ENCODE results near the gene AHI1. TPM values are rescaled to one million over a fixed set of nuclear protein-coding genes. Genes with fewer than 3 reads are reported as not detected.

AHI1 gene
- total and polyA plus RNA-seq, 3 donors from 2014 or later: 33.9 to 93.1 (median 56.4) TPM

DNA sequence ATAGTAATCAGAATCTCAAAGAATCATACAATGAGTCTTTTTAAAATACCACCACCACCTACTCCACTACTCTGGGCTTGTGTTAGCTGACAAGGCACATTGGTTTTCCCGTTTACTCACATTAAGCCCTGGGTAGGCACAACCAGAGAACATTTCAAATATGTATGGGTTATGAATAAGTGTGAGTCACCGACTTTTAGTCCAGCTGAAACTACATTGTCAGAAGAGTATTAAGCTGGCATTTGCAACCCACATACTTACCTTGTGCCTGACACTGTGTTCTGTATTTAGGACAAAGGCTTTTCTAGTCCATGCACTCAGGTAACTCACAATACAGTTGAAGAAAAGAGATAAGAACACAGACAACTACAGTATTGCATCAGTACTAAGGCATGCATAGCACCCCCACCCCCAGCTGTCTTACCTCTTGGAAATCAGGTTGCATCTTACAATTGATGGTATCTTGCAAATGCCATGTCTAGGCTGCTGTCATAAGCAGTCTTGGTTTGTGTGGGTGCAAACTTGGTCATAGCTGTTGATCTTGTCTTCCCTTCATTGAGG is 40.3 kb upstream of the AHI1 start:
- Histone ChIP-seq H3K4me1 (no peaks in the 10 kb centered on the region), H3K27ac (no peak overlapping the region), H3K9me3 (no peaks in the 10 kb centered on the region), H3K4me3 (no peak overlapping the region), H3K36me3 (ENCODE audit: low read depth, missing control alignments) (no peaks in the 10 kb centered on the region), H3K27me3 (no peaks in the 10 kb centered on the region)
- 79 to 89% methylated on average over 2 of the region's 2 CpGs for WGBS, 2 donors
- intact Hi-C loops (cut with DNase I; ENCODE audit: low total_unique reads): loop anchor here (10.0 kb wide), 1 partner anchor 687 kb away; no protein-coding TSS in a partner anchor
- DNase-seq: no peak
- TF ChIP-seq, protein P1, sequence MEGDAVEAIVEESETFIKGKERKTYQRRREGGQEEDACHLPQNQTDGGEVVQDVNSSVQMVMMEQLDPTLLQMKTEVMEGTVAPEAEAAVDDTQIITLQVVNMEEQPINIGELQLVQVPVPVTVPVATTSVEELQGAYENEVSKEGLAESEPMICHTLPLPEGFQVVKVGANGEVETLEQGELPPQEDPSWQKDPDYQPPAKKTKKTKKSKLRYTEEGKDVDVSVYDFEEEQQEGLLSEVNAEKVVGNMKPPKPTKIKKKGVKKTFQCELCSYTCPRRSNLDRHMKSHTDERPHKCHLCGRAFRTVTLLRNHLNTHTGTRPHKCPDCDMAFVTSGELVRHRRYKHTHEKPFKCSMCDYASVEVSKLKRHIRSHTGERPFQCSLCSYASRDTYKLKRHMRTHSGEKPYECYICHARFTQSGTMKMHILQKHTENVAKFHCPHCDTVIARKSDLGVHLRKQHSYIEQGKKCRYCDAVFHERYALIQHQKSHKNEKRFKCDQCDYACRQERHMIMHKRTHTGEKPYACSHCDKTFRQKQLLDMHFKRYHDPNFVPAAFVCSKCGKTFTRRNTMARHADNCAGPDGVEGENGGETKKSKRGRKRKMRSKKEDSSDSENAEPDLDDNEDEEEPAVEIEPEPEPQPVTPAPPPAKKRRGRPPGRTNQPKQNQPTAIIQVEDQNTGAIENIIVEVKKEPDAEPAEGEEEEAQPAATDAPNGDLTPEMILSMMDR (IDR thresholded peaks at IDR 0.05): no peak
- no peak for TF ChIP-seq POLR2A (IDR thresholded peaks at IDR 0.05)

DNA sequence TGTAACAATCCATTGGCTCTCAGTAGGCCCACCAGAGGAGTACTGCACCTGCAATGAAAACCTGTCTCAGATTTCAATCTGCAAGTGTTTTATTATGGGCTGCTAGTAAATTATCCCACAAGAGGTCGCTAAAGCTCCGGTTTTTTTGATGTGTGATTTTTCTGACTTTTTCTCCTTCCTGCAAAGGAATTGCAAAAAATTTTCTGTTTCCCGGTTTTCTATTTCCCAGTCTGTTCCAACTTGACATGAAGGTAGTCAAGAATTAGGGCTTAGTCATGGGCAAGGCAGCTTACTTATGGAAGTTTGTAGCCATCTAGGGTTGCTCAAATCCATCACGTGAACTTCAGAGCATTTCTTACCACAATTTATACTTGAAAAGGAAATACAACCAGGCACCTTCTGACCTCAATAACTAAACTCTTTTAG is 38.5 kb upstream of the AHI1 start:
- Histone ChIP-seq H3K27ac (no peak overlapping the region), H3K36me3 (ENCODE audit: low read depth, missing control alignments) (no peaks in the 10 kb centered on the region), H3K9me3 (no peaks in the 10 kb centered on the region), H3K4me1 (no peaks in the 10 kb centered on the region), H3K27me3 (no peaks in the 10 kb centered on the region), H3K4me3 (no peak overlapping the region)
- WGBS, 2 donors: 8 to 10% methylated on average over 4 of the region's 4 CpGs
- intact Hi-C loops (cut with DNase I; ENCODE audit: low total_unique reads): loop anchor here (10.0 kb wide), 1 partner anchor 689 kb away; no protein-coding TSS in a partner anchor
- no peak for TF ChIP-seq POLR2A (IDR thresholded peaks at IDR 0.05)
- TF ChIP-seq, protein P1 (IDR thresholded peaks at IDR 0.05): peak; percentile 38 to 71 (median 51)
- DNase-seq: no peak

DNA sequence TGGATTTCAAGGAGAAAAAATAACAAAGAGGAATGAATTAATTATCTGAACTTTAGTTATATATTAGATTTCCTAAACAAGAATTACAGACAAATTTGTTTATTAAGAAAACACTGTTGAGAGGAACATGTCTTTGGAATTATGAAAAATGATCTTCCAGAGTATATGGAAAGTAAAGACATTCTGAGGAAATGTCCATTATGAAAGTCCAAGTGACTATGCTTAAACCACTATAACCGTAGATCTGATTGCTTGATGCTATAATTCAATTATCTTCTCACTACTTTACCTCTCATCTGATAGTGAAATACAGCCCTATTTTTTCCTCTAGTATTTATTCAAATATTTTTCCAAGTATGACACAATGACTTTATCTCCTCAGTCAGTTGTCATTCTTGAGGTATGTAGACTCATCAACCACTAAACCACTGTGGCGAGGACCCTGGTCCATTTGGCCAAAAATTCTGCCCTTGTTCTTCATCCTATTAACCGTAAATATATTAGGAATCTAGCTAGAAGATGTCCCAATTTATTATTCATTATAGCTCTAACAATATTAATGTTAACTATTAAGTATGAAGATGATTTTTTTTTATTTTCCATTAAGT is 37.3 kb upstream of the AHI1 start:
- TF ChIP-seq POLR2A (IDR thresholded peaks at IDR 0.05): no peak
- TF ChIP-seq, protein P1 (IDR thresholded peaks at IDR 0.05): no peak
- no peaks in the 10 kb centered on the region for H3K9me3 ChIP-seq
- H3K27me3 ChIP-seq: no peaks in the 10 kb centered on the region
- 88 to 90% methylated on average over 3 of the region's 3 CpGs for WGBS, 2 donors
- no peaks in the 10 kb centered on the region for H3K36me3 ChIP-seq (ENCODE audit: low read depth, missing control alignments)
- no peak for DNase-seq
- H3K4me1 ChIP-seq: no peaks in the 10 kb centered on the region
- H3K4me3 ChIP-seq: no peak overlapping the region
- intact Hi-C loops (cut with DNase I; ENCODE audit: low total_unique reads): loop anchor here (10.0 kb wide), 1 partner anchor 690 kb away; no protein-coding TSS in a partner anchor
- H3K27ac ChIP-seq: no peak overlapping the region

DNA sequence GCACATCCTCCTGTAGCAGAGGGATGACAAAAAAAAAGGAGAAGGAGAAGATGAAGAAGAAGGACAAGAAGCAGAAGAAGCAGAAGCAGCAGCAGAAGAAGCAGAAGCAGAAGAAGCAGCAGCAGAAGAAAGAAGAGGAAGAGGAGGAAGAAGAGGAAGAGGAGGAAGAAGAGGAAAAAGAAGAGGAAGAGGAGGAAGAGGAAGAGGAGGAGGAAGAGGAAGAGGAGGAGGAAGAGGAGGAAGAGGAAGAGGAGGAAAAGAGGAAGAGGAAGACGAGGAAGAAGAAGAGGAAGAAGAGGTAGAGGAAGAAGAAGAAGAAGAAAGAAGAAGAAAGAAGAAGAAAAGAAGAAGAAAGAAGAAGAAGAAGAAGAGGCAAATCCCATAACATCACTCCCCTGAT is 35.0 kb upstream of the AHI1 start:
- 72 to 76% methylated on average over 1 of the region's 1 CpG for WGBS, 2 donors
- H3K27ac ChIP-seq: no peak overlapping the region
- intact Hi-C loops (cut with DNase I; ENCODE audit: low total_unique reads): loop anchor here (10.0 kb wide), 1 partner anchor 692 kb away; no protein-coding TSS in a partner anchor

More for the DNA sequence above, 35.0 kb upstream of the AHI1 start:
- Histone ChIP-seq H3K27me3 (no peaks in the 10 kb centered on the region), H3K4me1 (no peaks in the 10 kb centered on the region), H3K9me3 (no peaks in the 10 kb centered on the region), H3K4me3 (no peak overlapping the region), H3K36me3 (ENCODE audit: low read depth, missing control alignments) (no peaks in the 10 kb centered on the region)
- no peak for DNase-seq
- no peak for TF ChIP-seq POLR2A (IDR thresholded peaks at IDR 0.05)
- TF ChIP-seq, protein P1 (IDR thresholded peaks at IDR 0.05): no peak

Data from testis (tissue), 3 donors.